ENCODE results near the gene SRXN1. TPM values are rescaled to one million over a fixed set of nuclear protein-coding genes. Genes with fewer than 3 reads are reported as not detected.

SRXN1 gene
- total RNA-seq, 2 experiments from 2014 or later: 1.2 to 1.4 TPM

- H3K36me3 Mint-ChIP-seq (ENCODE audit: low read depth): no peaks in the 10 kb centered on the region
- H3K36me3 ChIP-seq (ENCODE audit: insufficient read depth, low read length): no peaks in the 10 kb centered on the region
- no peaks in the 10 kb centered on the region for H3K9me3 Mint-ChIP-seq
- H3K27ac ChIP-seq (ENCODE audit: low read depth in 1 of 2, low read length in 2 of 2): no peak overlapping the region
- POLR2A ChIA-PET: no interaction called here
- H3K27ac Mint-ChIP-seq: no peak overlapping the region
- H3K4me3 Mint-ChIP-seq: no peak overlapping the region
- peaks cover 11% of the 10 kb centered on the region for H3K27me3 Mint-ChIP-seq
- DNase-seq (no peak), ATAC-seq (ENCODE audit: poor library complexity) (no peak)
- TF ChIP-seq CTCF (IDR thresholded peaks at IDR 0.05): no peak
- CTCF ChIA-PET: no interaction called here
- H3K9me3 ChIP-seq (ENCODE audit: control insufficient read depth in 1 of 2, insufficient read depth in 1 of 2, low read length in 2 of 2): no peaks in the 10 kb centered on the region
- intact Hi-C loops (cut with DNase I, micrococcal nuclease): no loop called here
- H3K4me1 ChIP-seq (ENCODE audit: insufficient read depth, low read length): no peaks in the 10 kb centered on the region
- H3K27me3 ChIP-seq (ENCODE audit: control insufficient read depth in 1 of 2, insufficient read depth in 2 of 2, low read length in 2 of 2): no peaks in the 10 kb centered on the region
- H3K4me3 ChIP-seq (ENCODE audit: low read length): no peak overlapping the region
- H3K4me1 Mint-ChIP-seq (ENCODE audit: low read depth): no peaks in the 10 kb centered on the region
These were observed 52.3 kb downstream of the SRXN1 start for GRCh38 chr20:600736-601135.

GRCh38 chr20:600141-600540, 52.9 kb downstream of the SRXN1 start:
- no peaks in the 10 kb centered on the region for H3K36me3 Mint-ChIP-seq (ENCODE audit: low read depth)
- ATAC-seq (ENCODE audit: poor library complexity) (no peak), DNase-seq (no peak)
- Histone ChIP-seq H3K27ac (ENCODE audit: low read depth in 1 of 2, low read length in 2 of 2) (no peak overlapping the region), H3K4me3 (ENCODE audit: low read length) (no peak overlapping the region), H3K9me3 (ENCODE audit: control insufficient read depth in 1 of 2, insufficient read depth in 1 of 2, low read length in 2 of 2) (no peaks in the 10 kb centered on the region), H3K27me3 (ENCODE audit: control insufficient read depth in 1 of 2, insufficient read depth in 2 of 2, low read length in 2 of 2) (no peaks in the 10 kb centered on the region), H3K36me3 (ENCODE audit: insufficient read depth, low read length) (no peaks in the 10 kb centered on the region), H3K4me1 (ENCODE audit: insufficient read depth, low read length) (no peaks in the 10 kb centered on the region)
- no peak overlapping the region for H3K4me3 Mint-ChIP-seq
- no peak overlapping the region for H3K27ac Mint-ChIP-seq
- no peaks in the 10 kb centered on the region for H3K9me3 Mint-ChIP-seq
- intact Hi-C loops (cut with DNase I, micrococcal nuclease): no loop called here
- H3K4me1 Mint-ChIP-seq (ENCODE audit: low read depth): no peaks in the 10 kb centered on the region
- peaks cover 11% of the 10 kb centered on the region for H3K27me3 Mint-ChIP-seq
- TF ChIP-seq CTCF (IDR thresholded peaks at IDR 0.05): no peak
- ChIA-PET CTCF (no interaction called here), POLR2A (no interaction called here)

- CTCF ChIA-PET: interaction anchor here (0.6 kb wide), 1 partner anchor 127 kb away, joined by 3 read pairs; no protein-coding TSS in a partner anchor
- DNase-seq (no peak), ATAC-seq (ENCODE audit: poor library complexity) (no peak)
- Mint-ChIP-seq H3K9me3 (no peaks in the 10 kb centered on the region), H3K27me3 (peaks cover 9% of the 10 kb centered on the region), H3K27ac (no peak overlapping the region), H3K36me3 (ENCODE audit: low read depth) (no peaks in the 10 kb centered on the region), H3K4me1 (ENCODE audit: low read depth) (no peaks in the 10 kb centered on the region), H3K4me3 (no peak overlapping the region)
- POLR2A ChIA-PET: no interaction called here
- Histone ChIP-seq H3K27me3 (ENCODE audit: control insufficient read depth in 1 of 2, insufficient read depth in 2 of 2, low read length in 2 of 2) (no peaks in the 10 kb centered on the region), H3K4me3 (ENCODE audit: low read length) (no peak overlapping the region), H3K9me3 (ENCODE audit: control insufficient read depth in 1 of 2, insufficient read depth in 1 of 2, low read length in 2 of 2) (no peaks in the 10 kb centered on the region), H3K4me1 (ENCODE audit: insufficient read depth, low read length) (no peaks in the 10 kb centered on the region), H3K36me3 (ENCODE audit: insufficient read depth, low read length) (no peaks in the 10 kb centered on the region), H3K27ac (ENCODE audit: low read depth in 1 of 2, low read length in 2 of 2) (no peak overlapping the region)
- intact Hi-C loops (cut with DNase I, micrococcal nuclease): no loop called here
- TF ChIP-seq CTCF (IDR thresholded peaks at IDR 0.05): no peak
These were observed 54.7 kb downstream of the SRXN1 start for GRCh38 chr20:598133-598850.

All from CD4-positive, alpha-beta T cell (primary cell).